ENCODE results near the gene BACE2.

- TF ChIP-seq EZH2 (IDR thresholded peaks at IDR 0.05; ENCODE audit: low read depth) (no peak), CTCF (conservative IDR thresholded peaks at IDR 0.05) (no peak)
Observed at GRCh38 chr21:41143596-41144325, 24.2 kb upstream of the BACE2 start.
